ENCODE data around the gene IDH3G. TPM values are rescaled to one million over a fixed set of nuclear protein-coding genes. Genes with fewer than 3 reads are reported as not detected.
A peak's percentile ranks its signal among the peaks of the same experiment; 100 is the strongest.

Gene IDH3G
- 39.9 TPM for total RNA-seq

DNA sequence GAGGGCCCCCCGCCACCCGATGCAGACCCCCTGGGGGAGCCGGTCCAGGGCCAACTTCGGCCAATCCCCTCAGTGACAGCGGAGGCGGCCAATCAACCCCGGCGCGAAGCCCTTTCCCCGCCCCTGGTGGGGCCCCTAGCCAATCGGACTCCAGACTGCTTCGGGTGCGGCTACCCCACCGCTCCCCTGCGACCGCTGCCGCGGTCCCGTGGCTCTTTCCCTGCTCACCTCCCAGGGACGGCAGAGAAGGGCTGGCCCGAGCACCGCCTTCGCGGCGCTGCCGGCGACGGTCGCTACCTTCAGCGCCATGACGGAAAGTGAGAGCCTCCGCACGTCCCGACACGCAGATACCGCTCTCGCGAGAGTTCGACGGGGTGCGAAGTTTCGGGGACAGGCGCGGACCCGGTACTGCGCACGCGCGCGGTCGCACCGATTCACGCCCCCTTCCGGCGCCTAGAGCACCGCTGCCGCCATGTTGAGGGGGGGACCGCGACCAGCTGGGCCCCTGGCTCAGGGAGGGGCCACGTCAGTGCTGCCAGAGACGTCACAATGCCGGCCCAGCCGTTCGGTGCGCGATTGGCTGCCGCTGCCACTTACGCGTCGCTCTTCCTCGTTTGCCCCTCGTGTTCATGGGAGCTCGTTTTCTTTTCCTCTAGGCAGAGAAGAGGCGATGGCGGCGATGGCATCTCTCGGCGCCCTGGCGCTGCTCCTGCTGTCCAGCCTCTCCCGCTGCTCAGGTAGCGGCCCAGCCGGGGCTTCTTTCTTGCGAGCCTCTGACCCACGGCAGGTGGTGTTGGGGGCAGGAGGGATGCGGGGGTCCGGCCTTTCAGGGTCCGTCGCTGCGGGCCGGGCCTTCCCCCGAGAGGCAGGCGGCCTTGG, at the start of gene IDH3G, which contains the start of gene SSR4:
Gene IDH3G (minus strand): TSS at position 358 of the 879 bp plus-strand sequence. CDS start 49 bp downstream, at position 309.
Gene SSR4 (plus strand): TSS at position 651 of the 879 bp plus-strand sequence. CDS start 20 bp downstream, at position 671.
- intact Hi-C loops (cut with DNase I) = no loop called here
- peak; percentile 97 for DNase-seq (ENCODE audit: low spot score)
- peak; percentile 97 for ATAC-seq

DNA sequence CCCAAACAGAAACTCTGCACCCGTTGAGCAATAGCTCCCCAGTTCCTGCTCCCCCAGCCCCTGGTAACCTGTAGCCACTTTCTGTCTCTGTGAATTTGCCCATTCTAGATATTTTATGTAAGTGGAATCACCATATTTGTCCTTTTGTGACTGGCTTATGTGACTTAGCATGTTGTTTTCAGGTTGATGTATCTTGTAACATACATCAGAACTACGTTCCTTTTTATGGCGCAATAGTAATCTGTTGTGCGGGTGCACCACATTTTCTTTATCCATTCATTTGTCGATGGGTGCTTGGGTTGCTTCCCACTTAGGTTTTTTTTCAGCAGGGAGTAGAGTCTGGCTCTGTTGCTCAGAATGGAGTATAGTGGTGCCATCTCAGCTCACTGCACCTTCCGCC, 42.7 kb upstream of the IDH3G start:
- intact Hi-C loops (cut with DNase I) = no loop called here
- ATAC-seq = no peak
- no peak for DNase-seq (ENCODE audit: low spot score)

DNA sequence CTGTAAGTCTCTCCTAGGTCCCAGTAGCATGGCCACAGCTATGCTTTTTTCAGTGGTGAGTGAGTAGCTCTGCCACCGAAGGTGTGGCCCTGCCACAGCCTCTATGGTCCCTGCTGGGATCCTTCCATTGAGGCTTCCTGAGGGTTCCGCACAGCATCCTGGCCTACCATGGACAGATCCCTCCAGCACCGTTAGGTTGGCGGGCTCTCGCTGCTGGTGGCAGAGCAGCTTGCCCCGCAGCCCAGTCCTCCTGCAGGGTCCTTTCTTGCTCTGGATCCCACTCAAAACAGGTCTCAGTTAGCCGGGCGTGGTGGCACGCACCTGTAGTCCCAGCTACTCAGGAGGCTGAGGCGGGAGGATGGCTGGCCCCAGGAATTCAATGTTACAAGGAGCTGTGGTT, 38.6 kb upstream of the IDH3G start:
- no peak for DNase-seq (ENCODE audit: low spot score)
- intact Hi-C loops (cut with DNase I) = no loop called here

DNA sequence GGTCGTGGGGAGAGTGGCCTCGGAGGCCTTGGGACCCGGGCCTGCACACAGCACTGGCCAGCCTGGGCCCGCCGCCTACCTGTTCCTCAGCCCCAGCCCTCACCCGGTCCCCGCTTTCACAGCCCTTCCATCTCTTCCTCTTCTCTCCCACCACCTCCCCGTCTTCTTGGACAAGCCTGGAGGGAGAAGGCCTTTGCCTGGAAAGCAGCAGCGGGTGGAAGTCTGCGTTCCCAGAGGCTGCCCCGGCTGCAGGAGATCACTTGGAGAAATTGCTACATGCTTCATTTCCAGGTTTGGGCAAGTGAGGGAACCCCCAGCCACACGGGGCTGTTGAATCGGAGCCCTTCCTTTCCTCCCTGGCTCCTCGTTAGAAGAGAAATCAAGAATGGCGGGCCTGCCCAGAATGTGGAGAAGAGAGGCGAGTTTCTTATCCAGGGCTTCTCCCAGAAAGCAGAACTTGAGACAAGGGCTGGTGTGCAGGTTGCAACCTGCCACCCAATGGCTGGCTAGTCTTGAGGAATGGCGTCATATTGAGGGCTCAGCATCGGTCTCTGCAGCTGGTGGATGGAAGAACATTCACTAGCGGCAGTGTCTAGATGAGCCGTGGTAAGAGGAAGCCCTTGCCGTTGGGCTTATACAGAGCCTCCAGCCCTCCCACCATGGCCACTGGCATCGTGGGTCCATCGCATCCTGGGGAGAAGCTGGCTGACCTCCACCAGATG, 37.4 kb upstream of the IDH3G start:
- DNase-seq (ENCODE audit: low spot score) (no peak), ATAC-seq (no peak)
- intact Hi-C loops (cut with DNase I) = no loop called here

More for the DNA sequence above, 38.6 kb upstream of the IDH3G start:
- no peak for ATAC-seq

DNA sequence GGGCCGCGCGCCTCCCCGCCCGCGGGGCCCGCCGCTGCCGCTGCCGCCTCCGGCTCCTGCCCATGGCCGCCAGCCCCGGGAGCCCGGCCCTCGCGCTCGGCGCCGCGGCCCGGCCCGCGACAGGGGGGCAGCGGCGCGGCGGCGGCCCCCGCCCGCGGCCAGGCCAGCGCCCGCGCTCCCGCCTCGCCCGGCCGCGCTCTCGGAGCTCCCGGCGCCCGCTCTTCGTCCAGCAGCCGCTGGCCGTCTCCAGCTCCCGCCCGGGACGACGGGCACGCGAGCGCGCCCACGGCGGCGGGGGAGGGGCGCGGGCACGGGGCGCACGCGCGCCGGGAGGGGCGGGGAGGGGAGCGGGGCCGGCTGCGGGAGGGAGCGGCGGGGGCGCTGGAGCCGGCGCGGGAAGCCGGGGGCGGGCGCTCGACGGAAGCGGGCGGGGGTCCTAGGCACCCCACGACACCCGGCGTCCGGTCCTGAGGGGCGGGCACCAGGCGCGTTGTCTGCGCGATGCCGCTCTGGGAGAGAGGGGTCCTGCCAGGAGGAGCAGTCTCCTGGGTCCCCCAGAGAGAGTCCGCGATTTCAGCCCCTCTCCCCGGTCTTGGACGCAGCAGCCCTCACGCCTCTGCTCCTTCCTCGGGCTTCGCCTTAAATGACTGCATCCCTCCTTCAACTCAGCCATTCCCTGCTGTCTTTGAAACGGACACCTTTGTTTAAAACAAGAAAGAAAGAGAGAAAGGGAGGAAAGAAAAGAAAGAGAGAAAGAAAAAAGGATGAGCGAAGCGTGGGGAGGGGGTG, 36.7 kb upstream of the IDH3G start:
- no peak for DNase-seq (ENCODE audit: low spot score)
- no peak for ATAC-seq
- intact Hi-C loops (cut with DNase I) = no loop called here

DNA sequence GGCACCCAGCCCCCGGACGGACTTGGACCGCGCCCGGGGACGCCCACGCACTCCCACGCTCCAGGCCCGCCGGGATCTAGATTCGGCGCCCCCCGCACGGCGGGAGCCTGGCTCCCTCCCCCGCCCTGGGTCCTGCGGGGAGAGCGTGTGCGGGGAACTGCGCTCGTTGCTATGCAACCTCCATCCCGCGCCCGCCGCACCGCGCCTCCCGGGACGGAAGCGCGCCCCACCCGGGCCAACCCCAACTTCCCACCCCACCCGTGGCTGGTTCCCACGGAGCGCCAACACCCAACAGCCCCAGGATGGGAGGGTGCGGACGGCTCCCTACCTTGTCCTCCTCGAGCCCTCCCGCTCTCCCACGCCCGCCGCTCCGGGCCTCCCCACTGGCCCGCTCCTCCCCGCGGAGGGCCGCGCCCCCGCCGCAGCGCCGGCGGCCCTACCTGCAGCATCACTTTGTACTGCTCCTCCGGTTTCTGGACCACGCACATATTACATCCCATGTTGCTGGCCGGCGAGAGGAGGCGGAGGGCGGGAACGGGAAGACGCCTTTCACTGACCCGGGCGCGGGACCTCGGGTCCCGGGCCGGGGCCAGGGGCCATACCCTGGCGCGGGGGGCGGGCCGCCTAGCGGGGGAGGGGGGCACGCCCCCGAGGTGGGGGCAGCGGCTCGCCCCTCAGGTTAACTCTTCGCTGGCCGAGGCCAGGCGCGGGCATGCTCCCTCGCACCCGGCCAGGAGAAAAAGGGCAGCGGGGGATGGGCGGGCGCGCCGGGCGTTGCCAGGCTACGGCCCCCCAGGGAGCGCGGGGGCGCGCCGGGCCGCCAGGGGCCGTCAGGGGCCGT, 35.8 kb upstream of the IDH3G start, which contains the start of gene PDZD4:
Gene PDZD4 (minus strand): TSS at position 746 of the 841 bp plus-strand sequence. CDS start 246 bp downstream, at position 500.
- intact Hi-C loops (cut with DNase I) = no loop called here
- no peak for DNase-seq (ENCODE audit: low spot score)
- peak; percentile 18 for ATAC-seq

DNA sequence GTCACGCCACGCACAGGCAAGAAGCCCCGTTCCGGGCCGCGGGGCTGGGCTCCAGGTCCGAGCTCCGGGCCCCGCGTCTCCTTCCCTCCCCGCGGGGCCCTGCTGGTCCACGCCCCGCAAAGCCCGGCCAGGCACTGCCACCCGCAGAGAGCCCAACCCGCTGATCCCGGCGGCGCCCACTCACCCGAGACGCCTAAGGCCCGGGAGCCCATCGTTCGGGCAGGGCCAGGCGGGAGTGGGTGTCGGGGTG, 35.3 kb upstream of the IDH3G start:
- no peak for DNase-seq (ENCODE audit: low spot score)
- ATAC-seq = peak; percentile 10
- intact Hi-C loops (cut with DNase I) = no loop called here

DNA sequence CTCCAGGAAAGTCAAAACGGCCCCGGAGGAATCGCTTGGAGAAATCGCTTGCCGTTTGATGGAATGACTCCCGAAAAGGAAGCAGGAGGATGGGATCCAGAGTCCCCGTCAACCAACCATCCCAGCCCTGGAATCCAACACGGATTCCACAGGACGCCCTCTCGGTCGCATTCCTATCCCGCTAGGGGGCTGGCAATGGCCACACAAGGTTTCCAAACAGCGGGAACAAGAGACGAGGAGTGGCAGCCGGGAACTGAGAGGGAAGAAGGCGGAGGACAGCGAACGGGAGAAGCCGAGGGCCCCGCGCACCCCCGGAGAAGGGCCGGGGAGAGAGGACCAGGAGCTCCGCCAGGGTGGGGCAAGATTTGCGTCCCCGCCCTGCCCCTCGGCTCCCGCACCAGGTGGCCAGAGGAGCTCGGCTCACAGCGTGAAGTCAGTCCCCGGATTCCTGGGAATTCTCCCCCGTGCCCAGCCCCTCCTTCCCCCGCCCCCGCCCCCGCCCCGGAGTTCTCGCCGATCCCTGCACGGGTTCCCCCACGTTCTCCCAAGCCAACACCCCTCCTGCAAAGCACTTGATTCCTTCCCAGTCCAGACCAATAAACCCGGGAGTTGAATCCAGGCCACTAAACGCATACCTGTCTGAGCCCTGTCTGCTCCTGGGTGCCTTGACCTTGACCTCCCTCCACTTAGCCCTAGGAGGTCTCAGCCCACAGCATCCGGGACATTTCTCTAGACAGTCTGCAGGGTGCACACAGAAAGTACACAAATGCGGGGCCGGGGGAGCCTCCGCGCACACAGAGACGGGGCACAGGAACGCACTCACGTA, 34.8 kb upstream of the IDH3G start:
- DNase-seq (ENCODE audit: low spot score) = no peak
- ATAC-seq = peak; percentile 31

DNA sequence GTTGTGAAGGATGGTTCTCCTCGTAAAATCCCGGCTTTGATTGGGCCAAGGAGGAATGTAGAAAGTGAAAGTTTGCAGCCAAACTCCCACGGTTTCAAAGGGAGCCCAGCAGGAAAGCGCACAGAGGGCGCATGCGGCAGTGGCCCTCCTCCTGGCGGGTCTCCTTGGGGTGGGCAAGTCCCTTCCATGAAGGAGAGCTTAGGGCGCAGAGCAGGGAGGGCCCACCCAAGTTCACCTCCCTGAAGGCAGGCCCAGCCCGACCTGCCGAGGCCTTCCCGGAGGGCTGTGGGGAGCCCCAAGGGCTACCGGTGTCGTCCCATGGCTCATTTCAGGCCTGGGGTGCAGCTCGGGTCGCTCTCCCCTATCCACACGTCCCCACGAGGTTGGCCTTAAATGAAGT, 34.1 kb upstream of the IDH3G start:
- ATAC-seq (no peak), DNase-seq (ENCODE audit: low spot score) (no peak)
- intact Hi-C loops (cut with DNase I) = no loop called here

More for the DNA sequence above, 34.8 kb upstream of the IDH3G start:
- intact Hi-C loops (cut with DNase I) = no loop called here

DNA sequence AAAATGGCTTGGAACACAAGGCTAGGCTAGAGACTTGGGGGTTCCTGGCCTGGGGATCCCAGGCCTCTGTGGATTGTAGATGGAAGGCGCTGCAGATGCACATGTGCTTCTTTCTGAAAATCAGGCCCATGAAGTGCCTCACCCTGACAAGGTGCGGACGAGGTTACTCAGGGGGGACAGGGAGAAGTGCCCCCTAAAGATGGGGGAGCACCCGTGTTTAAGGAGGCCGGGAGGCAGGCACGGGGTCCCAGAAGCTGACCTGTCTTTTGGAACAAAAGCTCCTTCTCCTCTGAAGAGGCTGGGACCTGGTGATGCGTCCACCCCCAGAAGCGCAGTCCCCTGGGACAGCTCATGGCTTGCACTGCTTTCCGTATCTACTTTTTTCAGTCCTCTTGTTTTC, 33.7 kb upstream of the IDH3G start:
- intact Hi-C loops (cut with DNase I) = no loop called here
- no peak for DNase-seq (ENCODE audit: low spot score)
- no peak for ATAC-seq

DNA sequence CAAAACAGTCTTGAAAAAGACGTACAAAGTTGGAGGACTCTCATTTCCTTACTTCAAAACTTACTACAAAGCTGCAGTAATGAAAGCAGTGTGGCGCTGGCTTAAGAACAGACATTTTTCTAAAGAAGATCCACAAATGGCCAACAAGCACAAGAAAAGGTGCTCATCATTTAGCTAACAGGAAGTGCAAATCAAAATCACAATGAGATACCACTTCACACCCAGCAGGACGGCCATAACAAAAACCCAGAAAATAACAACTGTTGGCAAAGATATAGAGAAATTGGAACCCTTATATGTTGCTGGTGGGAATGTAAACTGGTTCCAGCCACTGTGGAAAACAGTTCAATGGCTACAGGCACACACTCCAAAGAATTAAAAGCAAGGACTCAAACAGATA, 32.8 kb upstream of the IDH3G start:
- intact Hi-C loops (cut with DNase I) = no loop called here
- ATAC-seq (no peak), DNase-seq (ENCODE audit: low spot score) (no peak)

DNA sequence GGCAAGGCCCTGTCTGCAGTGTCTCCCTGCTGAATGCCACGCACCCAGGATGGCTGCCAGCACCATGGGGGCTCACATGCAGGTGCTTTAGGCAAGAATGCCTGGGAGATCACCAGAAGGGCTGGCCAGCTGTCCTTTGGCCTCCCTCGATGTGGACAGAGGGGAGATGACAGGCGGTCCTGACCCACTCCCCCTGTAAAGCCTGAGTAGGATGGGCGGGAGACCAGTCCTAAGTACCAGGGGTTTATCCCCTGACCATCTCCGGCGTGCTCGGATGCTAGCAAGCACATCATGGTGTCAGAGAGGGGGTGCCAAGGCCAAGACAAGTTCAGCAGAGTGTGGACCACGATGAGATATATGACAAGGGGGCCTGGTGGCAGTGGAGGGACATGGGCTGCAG, 30.9 kb upstream of the IDH3G start:
- ATAC-seq = no peak
- intact Hi-C loops (cut with DNase I) = no loop called here
- no peak for DNase-seq (ENCODE audit: low spot score)

DNA sequence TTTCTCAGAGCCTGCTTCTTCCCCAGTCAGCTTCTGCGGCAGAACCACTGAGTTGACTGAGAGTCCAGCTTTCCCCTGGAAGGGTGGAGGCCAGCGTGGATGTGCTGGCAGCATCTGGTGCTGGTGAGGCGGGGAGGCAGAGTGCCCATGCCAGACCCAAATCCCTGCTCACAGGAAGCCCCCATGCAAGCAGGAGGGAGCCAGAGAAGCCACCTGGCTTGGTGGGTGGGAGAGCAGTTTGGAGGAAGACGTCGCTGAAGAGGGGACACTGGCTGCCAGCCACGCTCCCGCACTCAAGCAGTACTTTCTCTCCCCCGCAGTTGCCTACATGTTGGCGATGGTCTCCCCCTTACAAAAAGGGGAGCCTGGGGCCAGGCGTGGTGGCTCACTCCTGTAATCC, 30.2 kb upstream of the IDH3G start:
- intact Hi-C loops (cut with DNase I) = no loop called here
- ATAC-seq (no peak), DNase-seq (ENCODE audit: low spot score) (no peak)

DNA sequence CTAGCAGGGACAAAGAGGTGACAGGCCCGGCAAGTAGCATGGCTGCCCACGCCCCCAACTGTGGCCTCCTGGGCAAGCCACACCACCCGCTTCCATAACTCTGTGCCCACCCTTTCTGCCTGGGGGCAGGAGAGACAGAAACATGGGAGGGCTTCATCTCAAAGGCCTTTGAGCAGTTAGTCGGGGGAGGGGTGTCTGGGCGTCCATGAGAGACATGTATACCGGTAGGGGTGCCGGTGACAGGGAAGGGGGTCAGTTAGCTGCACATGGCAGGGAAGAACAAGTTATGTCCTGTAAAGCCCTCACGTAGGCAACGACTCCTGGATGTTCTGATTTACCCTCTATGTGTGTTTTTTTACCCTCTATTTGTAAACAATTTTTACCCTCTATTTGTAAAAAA, 26.9 kb upstream of the IDH3G start:
- DNase-seq (ENCODE audit: low spot score) = no peak
- intact Hi-C loops (cut with DNase I) = no loop called here

DNA sequence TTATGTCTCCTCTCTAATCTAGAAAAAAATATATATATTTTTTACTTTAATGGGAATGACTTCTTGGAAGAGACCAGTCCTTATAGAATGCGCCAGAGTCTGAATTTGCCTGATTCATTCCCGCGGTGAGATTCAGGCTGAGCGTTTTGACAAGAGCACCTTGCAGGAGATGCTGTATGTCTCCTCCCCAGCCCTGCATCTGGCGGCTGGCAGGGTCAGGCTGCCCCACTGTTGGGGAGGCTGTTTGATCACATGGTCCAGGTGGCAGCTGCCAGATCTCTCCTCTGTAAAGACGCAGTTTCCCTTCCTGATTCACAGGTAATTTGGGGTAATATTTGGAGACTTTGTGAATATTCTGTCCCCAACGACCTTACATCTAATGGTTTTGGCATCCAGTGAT, 26.4 kb upstream of the IDH3G start:
- no peak for ATAC-seq
- no peak for DNase-seq (ENCODE audit: low spot score)
- intact Hi-C loops (cut with DNase I) = no loop called here

More for the DNA sequence above, 26.9 kb upstream of the IDH3G start:
- ATAC-seq = no peak

DNA sequence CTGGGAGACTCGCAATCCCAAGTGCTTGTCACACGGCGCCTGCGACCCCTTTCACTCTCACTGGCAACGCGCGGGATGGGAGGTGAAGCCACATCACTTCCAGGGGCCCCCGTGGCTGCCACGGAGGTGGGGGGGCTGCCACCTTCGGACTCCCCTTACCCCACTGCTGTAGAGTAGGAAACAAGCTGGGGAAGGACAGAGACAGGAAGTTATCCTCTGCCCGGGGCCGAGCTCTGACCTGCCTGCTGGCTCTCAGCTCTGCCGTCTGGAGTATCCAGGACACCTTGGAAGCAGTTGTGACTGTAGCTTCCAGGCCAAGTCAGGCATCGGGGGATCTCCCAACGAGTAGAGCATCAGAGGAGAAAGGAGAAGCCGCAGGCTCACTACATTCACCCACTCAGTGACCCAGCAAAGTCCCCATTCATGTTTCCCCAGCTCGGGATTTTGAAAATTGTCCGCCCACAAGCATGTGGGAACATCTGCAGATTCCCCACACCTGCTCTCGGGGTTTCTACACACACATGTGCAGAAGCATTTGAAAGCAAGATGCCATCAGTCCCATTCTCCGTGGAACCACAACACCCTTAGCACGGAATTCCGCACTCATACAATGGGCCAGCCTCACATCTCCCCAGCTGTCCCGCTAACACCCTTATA, 25.3 kb upstream of the IDH3G start:
- DNase-seq (ENCODE audit: low spot score) (no peak), ATAC-seq (no peak)
- intact Hi-C loops (cut with DNase I) = no loop called here

DNA sequence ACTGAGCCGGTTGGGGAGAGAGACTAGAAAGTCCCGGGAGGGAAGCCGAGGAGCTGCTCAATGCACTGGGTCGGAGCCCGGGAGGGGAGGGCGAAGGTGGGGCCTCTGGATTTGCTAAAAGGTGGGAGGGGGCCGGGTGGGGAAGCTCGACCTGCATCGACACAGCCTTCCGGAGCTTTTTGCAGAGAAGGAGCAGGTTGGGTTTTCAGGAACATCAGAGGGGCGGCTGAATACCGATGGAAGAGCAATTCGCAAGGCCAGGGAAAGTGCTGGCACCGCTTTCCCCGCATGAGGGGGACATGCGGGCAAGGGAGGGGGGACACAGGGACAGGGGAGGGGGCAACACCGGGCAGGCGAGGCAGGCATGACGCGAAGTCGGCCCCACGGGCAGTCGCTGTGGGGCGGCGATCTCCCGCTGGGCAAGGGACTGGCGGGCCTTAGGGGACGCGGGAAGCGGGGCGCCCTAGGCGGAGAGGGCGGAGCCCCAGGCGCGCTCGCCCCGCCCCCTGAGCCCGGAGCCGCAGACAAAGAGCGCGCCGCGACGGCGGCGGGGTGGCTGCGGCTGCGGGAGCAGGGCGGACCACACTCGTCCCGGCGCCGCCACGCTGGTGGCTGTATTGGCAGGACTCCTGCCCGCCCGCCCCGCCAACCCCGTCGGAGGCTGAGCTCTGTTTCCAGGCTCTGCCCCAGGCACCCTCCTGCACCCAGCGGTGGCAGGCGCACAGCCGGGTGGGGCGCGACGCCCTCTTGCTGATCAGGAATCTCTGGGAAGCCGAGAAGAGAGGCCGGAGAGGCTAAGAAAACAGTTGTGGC, 24.6 kb upstream of the IDH3G start:
- intact Hi-C loops (cut with DNase I) = no loop called here
- ATAC-seq = peak; percentile 48

More for the DNA sequence above, 24.6 kb upstream of the IDH3G start:
- no peak for DNase-seq (ENCODE audit: low spot score)
